GM23338 (cell line): Measurements from ENCODE around the gene DOCK6. TPM values are rescaled to one million over a fixed set of nuclear protein-coding genes. Genes with fewer than 3 reads are reported as not detected.

Source experiments
- ATAC-seq: fragments of 200-7000 bp; cut with Tn5 transposase; 3 replicates; pipeline ENCODE4 v1.9.1; 2020
- DNase-seq: peaks from one replicate; pipeline ENCODE4 v3.0.0-alpha.2; 2015; ENCODE audit warnings: low spot score
- H2AFZ ChIP-seq: fragments of 200-600 bp; sonication (generic); 2 replicates; pipeline ENCODE4 v1.8.0; 2016; ENCODE audit warnings: antibody characterized with exemption, mild to moderate bottlenecking, moderate library complexity
- H3F3A ChIP-seq: fragments of 200-600 bp; sonication (generic); replicated peaks from 2 replicates; pipeline ENCODE4 v1.8.0; 2017; ENCODE audit warnings: antibody characterized with exemption, mixed run types, low read depth
- H3K27ac ChIP-seq: fragments of 200-600 bp; sonication (generic); 2 replicates; pipeline ENCODE4 v1.6.1; 2016; ENCODE audit warnings: low read depth
- H3K27me3 ChIP-seq: fragments of 200-600 bp; sonication (generic); 2 replicates; pipeline ENCODE4 v1.8.0; 2016; ENCODE audit warnings: mild to moderate bottlenecking, mixed run types, moderate library complexity; ENCODE audit not compliant: insufficient read depth
- H3K36me3 ChIP-seq: fragments of 200-600 bp; sonication (generic); 2 replicates; pipeline ENCODE4 v1.8.0; 2016; ENCODE audit warnings: mild to moderate bottlenecking; ENCODE audit not compliant: insufficient read depth
- H3K4me1 ChIP-seq: fragments of 200-600 bp; sonication (generic); 2 replicates; pipeline ENCODE4 v1.8.0; 2016; ENCODE audit warnings: mild to moderate bottlenecking, moderate library complexity; ENCODE audit not compliant: insufficient read depth
- H3K4me2 ChIP-seq: fragments of 200-600 bp; sonication (generic); 2 replicates; pipeline ENCODE4 v1.7.1; 2017; ENCODE audit warnings: mixed run types
- H3K4me3 ChIP-seq: fragments of 200-600 bp; sonication (generic); 2 replicates; pipeline ENCODE4 v1.6.1; 2016; ENCODE audit warnings: mixed run types
- H3K79me2 ChIP-seq: fragments of 200-600 bp; sonication (generic); replicated peaks from 2 replicates; pipeline ENCODE4 v1.8.0; 2017; ENCODE audit warnings: mild to moderate bottlenecking; ENCODE audit not compliant: insufficient read depth
- H3K9me2 ChIP-seq: fragments of 200-600 bp; sonication (generic); 2 replicates; pipeline ENCODE4 v1.8.0; 2017; ENCODE audit not compliant: insufficient read depth
- H4K20me1 ChIP-seq: fragments of 200-600 bp; sonication (generic); replicated peaks from 2 replicates; pipeline ENCODE4 v1.8.0; 2017; ENCODE audit warnings: mild to moderate bottlenecking; ENCODE audit not compliant: insufficient read depth
- H3K27ac Mint-ChIP-seq: 2 replicates; pipeline ENCODE4 v1.8.0; 2020; ENCODE audit warnings: inconsistent platforms, mild to moderate bottlenecking, moderate library complexity, mixed read lengths
- H3K27me3 Mint-ChIP-seq: 3 replicates; pipeline ENCODE4 v1.8.0; 2022; ENCODE audit warnings: low read depth, mild to moderate bottlenecking, moderate library complexity, mixed read lengths, inconsistent platforms; ENCODE audit not compliant: insufficient read depth, poor library complexity
- H3K36me3 Mint-ChIP-seq: 3 replicates; pipeline ENCODE4 v1.8.0; 2021; ENCODE audit warnings: low read depth, mild to moderate bottlenecking, inconsistent platforms, moderate library complexity, mixed read lengths
- H3K4me1 Mint-ChIP-seq: 3 replicates; pipeline ENCODE4 v1.8.0; 2020; ENCODE audit warnings: mild to moderate bottlenecking, inconsistent platforms, mixed read lengths
- H3K4me3 Mint-ChIP-seq: 3 replicates; pipeline ENCODE4 v1.8.0; 2021; ENCODE audit warnings: moderate library complexity, mild to moderate bottlenecking, inconsistent platforms, mixed read lengths
- H3K9me3 Mint-ChIP-seq: 3 replicates; pipeline ENCODE4 v1.8.0; 2020; ENCODE audit warnings: moderate library complexity, mild to moderate bottlenecking, inconsistent platforms, mixed read lengths
- CTCF ChIP-seq, 2 experiments: fragments of 200-600 bp in 1 of 2; sonication (generic) in 1 of 2; conservative IDR thresholded peaks; 2 replicates each; pipeline versions ENCODE4 v1.5.1 to v1.6.1; 2016 to 2017; ENCODE audit warnings: antibody characterized with exemption in 2 of 2, low read depth in 2 of 2, mild to moderate bottlenecking in 2 of 2, moderate library complexity in 1 of 2
- JUNB ChIP-seq: IDR thresholded peaks from one replicate; pipeline ENCODE4 v1.6.1; 2016; ENCODE audit warnings: antibody characterized with exemption; ENCODE audit not compliant: unreplicated experiment
- REST ChIP-seq: IDR thresholded peaks from one replicate; pipeline ENCODE4 v1.6.1; 2018; ENCODE audit warnings: antibody characterized with exemption; ENCODE audit not compliant: unreplicated experiment
- polyA plus RNA-seq: library from polyadenylated mRNA; unstranded; fragments of >200 nt; fragmentation: Nextera tagmentation; extraction: Ambion mirVana; gene quantifications from 2 replicates; pipeline ENCODE4 v1.2.1, GENCODE V29; 2016
- total RNA-seq: library from RNA; depleted of rRNA; stranded (reverse); fragments of >200 nt; shearing (Covaris generic); gene quantifications from 2 replicates; pipeline ENCODE4 v1.2.3, GENCODE V29; 2014

DOCK6 gene
- total and polyA plus RNA-seq, 2 experiments from 2014 or later = 34.6 to 49.0 TPM

GRCh38 chr19:11251217-11251616, 11.1 kb downstream of the DOCK6 start:
- no peaks in the 10 kb centered on the region for H3K4me1 ChIP-seq

More at GRCh38 chr19:11251217-11251616, 11.1 kb downstream of the DOCK6 start:
- Mint-ChIP-seq H3K4me1 (no peaks in the 10 kb centered on the region), H3K4me3 (no peak overlapping the region), H3K27me3 (peaks cover 7% of the 10 kb centered on the region), H3K9me3 (no peaks in the 10 kb centered on the region), H3K36me3 (peaks cover 37% of the 10 kb centered on the region), H3K27ac (no peak overlapping the region)
- Histone ChIP-seq H3K4me3 (no peak overlapping the region), H3K27ac (no peak overlapping the region), H3K36me3 (peaks cover 6% of the 10 kb centered on the region; the same call in 1 of the 2 replicates), H3F3A (0 out of 2 replicates have a peak, but pooled peaks cover 3% of the 10 kb centered on the region), H2AFZ (no peak overlapping the region), H3K9me2 (no peaks in the 10 kb centered on the region), H3K27me3 (no peaks in the 10 kb centered on the region), H3K79me2 (no peaks in the 10 kb centered on the region), H3K4me2 (no peak overlapping the region), H4K20me1 (no peaks in the 10 kb centered on the region; the same call in none of the 2 replicates)
- no peak for TF ChIP-seq JUNB
- no peak for TF ChIP-seq CTCF (conservative IDR thresholded peaks at IDR 0.05; ENCODE audit: low read depth in 2 of 2)
- TF ChIP-seq REST = no peak
- DNase-seq (no peak), ATAC-seq (no peak)
